Thyroid gland (tissue), 4 donors: ENCODE measurements around the gene FBXO40.

Experiments
- POLR2A ChIP-seq, 2 donors: fragments of 450-650 bp; IDR thresholded peaks; one replicate each; pipeline ENCODE4 v1.6.1; 2017; ENCODE audit warnings: antibody characterized with exemption in 2 of 2, mild to moderate bottlenecking in 2 of 2, moderate library complexity in 1 of 2
- TF ChIP-seq, protein P1 (sequence below), 6 experiments: fragments of 200-600 bp in 3 of 6; fragments of 450-650 bp in 3 of 6; sonication (generic) in 3 of 6; IDR thresholded peaks; one replicate each; pipeline ENCODE4 v1.5.1; 2016 to 2019; ENCODE audit warnings: antibody characterized with exemption in 6 of 6, mild to moderate bottlenecking in 2 of 6, inconsistent platforms in 1 of 6, moderate library complexity in 1 of 6

DNA sequence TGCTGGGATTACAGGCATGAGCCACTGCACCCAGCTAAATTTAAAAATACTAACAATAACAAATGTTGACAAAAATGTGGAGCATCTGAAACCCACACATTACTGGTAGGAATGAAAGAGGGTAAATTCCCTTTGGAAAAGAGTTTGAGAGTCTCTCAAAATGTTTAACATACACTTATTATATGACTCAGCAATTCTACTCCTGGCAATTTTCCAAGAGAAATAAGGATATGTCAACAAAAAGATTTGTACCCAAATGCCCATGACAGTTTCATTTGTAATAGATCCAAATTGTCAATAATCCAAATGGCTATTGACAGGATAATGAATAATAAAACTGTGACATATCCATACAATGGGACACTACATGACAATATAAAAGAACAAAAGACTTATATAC lies 58.5 kb downstream of the FBXO40 start:
- TF ChIP-seq, protein P1, sequence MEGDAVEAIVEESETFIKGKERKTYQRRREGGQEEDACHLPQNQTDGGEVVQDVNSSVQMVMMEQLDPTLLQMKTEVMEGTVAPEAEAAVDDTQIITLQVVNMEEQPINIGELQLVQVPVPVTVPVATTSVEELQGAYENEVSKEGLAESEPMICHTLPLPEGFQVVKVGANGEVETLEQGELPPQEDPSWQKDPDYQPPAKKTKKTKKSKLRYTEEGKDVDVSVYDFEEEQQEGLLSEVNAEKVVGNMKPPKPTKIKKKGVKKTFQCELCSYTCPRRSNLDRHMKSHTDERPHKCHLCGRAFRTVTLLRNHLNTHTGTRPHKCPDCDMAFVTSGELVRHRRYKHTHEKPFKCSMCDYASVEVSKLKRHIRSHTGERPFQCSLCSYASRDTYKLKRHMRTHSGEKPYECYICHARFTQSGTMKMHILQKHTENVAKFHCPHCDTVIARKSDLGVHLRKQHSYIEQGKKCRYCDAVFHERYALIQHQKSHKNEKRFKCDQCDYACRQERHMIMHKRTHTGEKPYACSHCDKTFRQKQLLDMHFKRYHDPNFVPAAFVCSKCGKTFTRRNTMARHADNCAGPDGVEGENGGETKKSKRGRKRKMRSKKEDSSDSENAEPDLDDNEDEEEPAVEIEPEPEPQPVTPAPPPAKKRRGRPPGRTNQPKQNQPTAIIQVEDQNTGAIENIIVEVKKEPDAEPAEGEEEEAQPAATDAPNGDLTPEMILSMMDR (IDR thresholded peaks at IDR 0.05), result no peak
- no peak for TF ChIP-seq POLR2A (IDR thresholded peaks at IDR 0.05)
